HepG2 (cell line): ENCODE data around the gene ATN1. TPM values are rescaled to one million over a fixed set of nuclear protein-coding genes. Genes with fewer than 3 reads are reported as not detected.
A peak's percentile ranks its signal among the peaks of the same experiment; 100 is the strongest.

ENCODE experiments used
- AKNA ChIP-seq: sonication (generic); formaldehyde crosslinking; IDR thresholded peaks from 2 replicates; pipeline ENCODE4 v1.4.0; 2020; ENCODE audit warnings: missing genetic modification reagents, borderline replicate concordance
- HOMEZ ChIP-seq: IDR thresholded peaks from 2 replicates; pipeline ENCODE4 v1.6.1; 2016; ENCODE audit warnings: low read depth
- KAT8 ChIP-seq: IDR thresholded peaks from 2 replicates; pipeline ENCODE4 v1.6.1; 2016; ENCODE audit warnings: missing genetic modification reagents, missing compliant biosample characterization
- MLX ChIP-seq: IDR thresholded peaks from 2 replicates; pipeline ENCODE4 v1.6.1; 2016
- MTA1 ChIP-seq: sonication (generic); formaldehyde crosslinking; IDR thresholded peaks from 2 replicates; pipeline ENCODE4 v1.4.0; 2020; ENCODE audit warnings: missing genetic modification reagents, mild to moderate bottlenecking, borderline replicate concordance
- POLR2A ChIP-seq, 2 experiments: IDR thresholded peaks; 2 replicates each; pipeline ENCODE4 v1.6.1; 2011; ENCODE audit warnings: low read depth in 2 of 2, low read length in 2 of 2, mild to moderate bottlenecking in 1 of 2, moderate library complexity in 1 of 2; ENCODE audit not compliant: insufficient read depth in 1 of 2
- POLR2AphosphoS5 ChIP-seq: IDR thresholded peaks from 2 replicates; pipeline ENCODE4 v1.6.1; 2012; ENCODE audit warnings: low read depth, low read length
- ZFX ChIP-seq: sonication (generic); formaldehyde crosslinking; IDR thresholded peaks from 2 replicates; pipeline ENCODE4 v1.4.0; 2020; ENCODE audit warnings: mild to moderate bottlenecking, low read depth, missing genetic modification reagents, moderate library complexity
- ZNF766 ChIP-seq: sonication (generic); formaldehyde crosslinking; IDR thresholded peaks from 2 replicates; pipeline ENCODE4 v1.5.0; 2020; ENCODE audit warnings: missing genetic modification reagents, borderline replicate concordance
- ZZZ3 ChIP-seq: sonication (generic); formaldehyde crosslinking; IDR thresholded peaks from 2 replicates; pipeline ENCODE4 v1.4.0; 2020; ENCODE audit warnings: missing genetic modification reagents, mild to moderate bottlenecking, borderline replicate concordance
- polyA plus RNA-seq, 8 experiments: library from polyadenylated mRNA; depleted of rRNA in 3 of 8; stranded (reverse) in 7 of 8; unstranded in 1 of 8; fragments of >200 nt; fragmentation: Illumina TruSeq in 4 of 8; extraction: Trizol in 4 of 8; gene quantifications; 2 replicates each; pipeline versions ENCODE4 v1.2.1 to v1.2.3, GENCODE V29; 2011 to 2016; ENCODE audit warnings: low read depth in 4 of 8, missing spikeins in 1 of 8, mixed read lengths in 1 of 8; ENCODE audit not compliant: insufficient read depth in 1 of 8
- total RNA-seq, 5 experiments: library from RNA; depleted of rRNA; stranded (reverse); fragments of >200 nt; fragmentation: Illumina TruSeq; extraction: Trizol; gene quantifications; 2 replicates each; pipeline ENCODE4 v1.2.3, GENCODE V29; 2016; ENCODE audit warnings: low read depth in 1 of 5
- TF ChIP-seq, protein P1 (sequence below): IDR thresholded peaks from 2 replicates; pipeline ENCODE4 v1.6.1; 2012; ENCODE audit warnings: low read length, improper control_type of control experiment
- TF ChIP-seq, protein P2 (sequence below): sonication (generic); formaldehyde crosslinking; IDR thresholded peaks from 2 replicates; pipeline ENCODE4 v1.4.0; 2020; ENCODE audit warnings: missing genetic modification reagents
- TF ChIP-seq, protein P3 (sequence below): sonication (generic); formaldehyde crosslinking; IDR thresholded peaks from 2 replicates; pipeline ENCODE4 v1.8.0; 2022; ENCODE audit warnings: missing genetic modification reagents, mild to moderate bottlenecking, inconsistent platforms, borderline replicate concordance

The ATN1 gene
- total and polyA plus RNA-seq, 2 of the 13 experiments (the other 11 are each of a cell fraction or from before 2014, with no cell fraction given) = 2.1 to 8.6 TPM

GRCh38 chr12:6927379-6928021 is at the start of gene ATN1 (continued):
- TF ChIP-seq, protein P1, sequence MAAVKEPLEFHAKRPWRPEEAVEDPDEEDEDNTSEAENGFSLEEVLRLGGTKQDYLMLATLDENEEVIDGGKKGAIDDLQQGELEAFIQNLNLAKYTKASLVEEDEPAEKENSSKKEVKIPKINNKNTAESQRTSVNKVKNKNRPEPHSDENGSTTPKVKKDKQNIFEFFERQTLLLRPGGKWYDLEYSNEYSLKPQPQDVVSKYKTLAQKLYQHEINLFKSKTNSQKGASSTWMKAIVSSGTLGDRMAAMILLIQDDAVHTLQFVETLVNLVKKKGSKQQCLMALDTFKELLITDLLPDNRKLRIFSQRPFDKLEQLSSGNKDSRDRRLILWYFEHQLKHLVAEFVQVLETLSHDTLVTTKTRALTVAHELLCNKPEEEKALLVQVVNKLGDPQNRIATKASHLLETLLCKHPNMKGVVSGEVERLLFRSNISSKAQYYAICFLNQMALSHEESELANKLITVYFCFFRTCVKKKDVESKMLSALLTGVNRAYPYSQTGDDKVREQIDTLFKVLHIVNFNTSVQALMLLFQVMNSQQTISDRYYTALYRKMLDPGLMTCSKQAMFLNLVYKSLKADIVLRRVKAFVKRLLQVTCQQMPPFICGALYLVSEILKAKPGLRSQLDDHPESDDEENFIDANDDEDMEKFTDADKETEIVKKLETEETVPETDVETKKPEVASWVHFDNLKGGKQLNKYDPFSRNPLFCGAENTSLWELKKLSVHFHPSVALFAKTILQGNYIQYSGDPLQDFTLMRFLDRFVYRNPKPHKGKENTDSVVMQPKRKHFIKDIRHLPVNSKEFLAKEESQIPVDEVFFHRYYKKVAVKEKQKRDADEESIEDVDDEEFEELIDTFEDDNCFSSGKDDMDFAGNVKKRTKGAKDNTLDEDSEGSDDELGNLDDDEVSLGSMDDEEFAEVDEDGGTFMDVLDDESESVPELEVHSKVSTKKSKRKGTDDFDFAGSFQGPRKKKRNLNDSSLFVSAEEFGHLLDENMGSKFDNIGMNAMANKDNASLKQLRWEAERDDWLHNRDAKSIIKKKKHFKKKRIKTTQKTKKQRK = no peak
- TF ChIP-seq, protein P2, sequence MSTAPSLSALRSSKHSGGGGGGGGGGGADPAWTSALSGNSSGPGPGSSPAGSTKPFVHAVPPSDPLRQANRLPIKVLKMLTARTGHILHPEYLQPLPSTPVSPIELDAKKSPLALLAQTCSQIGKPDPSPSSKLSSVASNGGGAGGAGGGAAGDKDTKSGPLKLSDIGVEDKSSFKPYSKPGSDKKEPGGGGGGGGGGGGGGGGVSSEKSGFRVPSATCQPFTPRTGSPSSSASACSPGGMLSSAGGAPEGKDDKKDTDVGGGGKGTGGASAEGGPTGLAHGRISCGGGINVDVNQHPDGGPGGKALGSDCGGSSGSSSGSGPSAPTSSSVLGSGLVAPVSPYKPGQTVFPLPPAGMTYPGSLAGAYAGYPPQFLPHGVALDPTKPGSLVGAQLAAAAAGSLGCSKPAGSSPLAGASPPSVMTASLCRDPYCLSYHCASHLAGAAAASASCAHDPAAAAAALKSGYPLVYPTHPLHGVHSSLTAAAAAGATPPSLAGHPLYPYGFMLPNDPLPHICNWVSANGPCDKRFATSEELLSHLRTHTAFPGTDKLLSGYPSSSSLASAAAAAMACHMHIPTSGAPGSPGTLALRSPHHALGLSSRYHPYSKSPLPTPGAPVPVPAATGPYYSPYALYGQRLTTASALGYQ (CRISPR knock-in tag) = no peak
- TF ChIP-seq ZNF766 (CRISPR knock-in tag) (no peak), POLR2A (IDR thresholded peaks at IDR 0.05; ENCODE audit: insufficient read depth in 1 of 2, low read depth in 2 of 2, low read length in 2 of 2) (peak in 1 of 2 experiments; percentile 53; a peak in 1 of 4 replicates), MLX (CRISPR knock-in tag) (no peak), KAT8 (CRISPR knock-in tag) (no peak), ZZZ3 (CRISPR knock-in tag) (no peak), ZFX (CRISPR knock-in tag) (peak; percentile 86), MTA1 (CRISPR knock-in tag) (peak; percentile 30; the same call in 1 of the 2 replicates), AKNA (CRISPR knock-in tag) (no peak), HOMEZ (CRISPR knock-in tag) (no peak), POLR2AphosphoS5 (peak; percentile 45)
- TF ChIP-seq, protein P3, sequence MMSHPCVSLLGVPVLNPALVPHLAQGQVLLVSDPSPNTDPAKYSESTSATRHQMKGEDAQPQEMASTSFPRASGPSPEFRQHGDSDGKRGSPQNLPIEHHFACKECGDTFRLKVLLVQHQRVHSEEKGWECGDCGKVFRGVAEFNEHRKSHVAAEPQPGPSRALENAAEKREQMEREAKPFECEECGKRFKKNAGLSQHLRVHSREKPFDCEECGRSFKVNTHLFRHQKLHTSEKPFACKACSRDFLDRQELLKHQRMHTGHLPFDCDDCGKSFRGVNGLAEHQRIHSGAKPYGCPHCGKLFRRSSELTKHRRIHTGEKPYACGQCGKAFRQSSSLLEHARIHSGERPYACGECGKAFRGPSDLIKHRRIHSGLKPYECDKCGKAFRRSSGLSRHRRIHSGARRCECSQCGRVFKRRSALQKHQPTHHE (CRISPR knock-in tag) = no peak
